Gastrocnemius medialis (tissue), 4 donors: ENCODE results near the gene DDX24. TPM values are rescaled to one million over a fixed set of nuclear protein-coding genes. Genes with fewer than 3 reads are reported as not detected.

Source experiments
- ATAC-seq, 2 donors: fragments of 150-250 bp; one replicate each; pipeline ENCODE4 v1.9.1; 2016
- DNase-seq, 2 donors: peaks; one replicate each; pipeline ENCODE4 v3.0.0-alpha.2; 2019
- H3K27ac ChIP-seq, 4 donors: fragments of 200-600 bp; sonication (generic); 1 replicate in 1 of 4; 2 replicates in 3 of 4; pipeline ENCODE4 v1.5.1; 2016 to 2018; ENCODE audit warnings: mild to moderate bottlenecking in 2 of 4, moderate library complexity in 1 of 4
- H3K27me3 ChIP-seq, 3 donors: fragments of 200-600 bp; sonication (generic) in 2 of 3; 1 replicate in 1 of 3; 2 replicates in 2 of 3; pipeline versions ENCODE4 v1.5.1 to v1.6.0; 2016 to 2019; ENCODE audit warnings: mild to moderate bottlenecking in 1 of 3, moderate library complexity in 1 of 3
- H3K36me3 ChIP-seq, 2 donors: fragments of 200-600 bp; sonication (generic) in 1 of 2; one replicate each; pipeline ENCODE4 v1.5.1; 2017 to 2018
- H3K4me1 ChIP-seq, 2 donors: fragments of 200-600 bp; sonication (generic) in 1 of 2; one replicate each; pipeline ENCODE4 v1.5.1; 2016 to 2017; ENCODE audit warnings: mild to moderate bottlenecking in 2 of 2
- H3K4me3 ChIP-seq, 4 donors: fragments of 200-600 bp; sonication (generic) in 3 of 4; 1 replicate in 1 of 4; 2 replicates in 3 of 4; pipeline ENCODE4 v1.5.1; 2016 to 2019; ENCODE audit warnings: mild to moderate bottlenecking in 2 of 4
- H3K9me3 ChIP-seq, 3 donors: fragments of 200-600 bp; sonication (generic) in 2 of 3; 1 replicate in 1 of 3; 2 replicates in 2 of 3; pipeline ENCODE4 v1.5.1; 2016 to 2019
- CTCF ChIP-seq, 5 experiments: fragments of 450-650 bp in 3 of 5; fragments of 200-600 bp in 2 of 5; sonication (generic) in 2 of 5; IDR thresholded peaks in 4 of 5; conservative IDR thresholded peaks in 1 of 5; 1 replicate in 4 of 5; 2 replicates in 1 of 5; pipeline ENCODE4 v1.5.1; 2016 to 2019; ENCODE audit warnings: antibody characterized with exemption in 5 of 5, mild to moderate bottlenecking in 3 of 5, moderate library complexity in 3 of 5
- POLR2A ChIP-seq, 2 donors: fragments of 450-650 bp; IDR thresholded peaks; one replicate each; pipeline ENCODE4 v1.6.1; 2017; ENCODE audit warnings: antibody characterized with exemption in 2 of 2, mild to moderate bottlenecking in 2 of 2, moderate library complexity in 2 of 2
- in situ Hi-C, 4 donors: fragments of 200-750 bp; cut with MboI; loops; one replicate each; pipeline versions ENCODE4 v1.15.0 to v1.8.0; 2017; ENCODE audit warnings: low sequenced_read_pairs in 4 of 4
- intact Hi-C: fragments of 100-400 bp; cut with DNase I; formaldehyde crosslinking; loops from one replicate; pipeline ENCODE4 v1.15.1; 2023; ENCODE audit warnings: low total_unique reads
- total RNA-seq, 4 donors: library from RNA; depleted of rRNA; stranded (reverse); fragments of >200 nt; gene quantifications; one replicate each; pipeline versions ENCODE4 v1.1.0 to v1.2.3, GENCODE V29; 2016

The DDX24 gene
- total RNA-seq, 4 donors from 2014 or later = 106 to 200 (median 128) TPM

- Histone ChIP-seq H3K27me3 (no peaks in the 10 kb centered on the region), H3K9me3 (no peaks in the 10 kb centered on the region), H3K27ac (no peak overlapping the region), H3K4me1 (peaks cover 0 to 4% of the 10 kb centered on the region in 2 donors), H3K4me3 (no peak overlapping the region), H3K36me3 (no peaks in the 10 kb centered on the region)
- intact Hi-C loops = no loop called here
- DNase-seq = no peak
- TF ChIP-seq POLR2A (IDR thresholded peaks at IDR 0.05) (no peak), CTCF (IDR thresholded peaks at IDR 0.05 in 4 of 5, conservative IDR thresholded peaks at IDR 0.05 in 1 of 5) (no peak)
- ATAC-seq = no peak
- in situ Hi-C loops = no loop called here
Observed at GRCh38 chr14:94015223-94015622, 65.8 kb downstream of the DDX24 start.

- H3K27ac ChIP-seq = no peak overlapping the region
- no peaks in the 10 kb centered on the region for H3K9me3 ChIP-seq
- no peak overlapping the region for H3K4me3 ChIP-seq
- H3K36me3 ChIP-seq = no peaks in the 10 kb centered on the region
- H3K27me3 ChIP-seq = no peaks in the 10 kb centered on the region
- no peak for DNase-seq
- peaks cover 0 to 10% of the 10 kb centered on the region in 2 donors for H3K4me1 ChIP-seq
- no peak for TF ChIP-seq POLR2A (IDR thresholded peaks at IDR 0.05)
- no peak for TF ChIP-seq CTCF (IDR thresholded peaks at IDR 0.05 in 4 of 5, conservative IDR thresholded peaks at IDR 0.05 in 1 of 5)
- in situ Hi-C loops (no loop called here), intact Hi-C loops (no loop called here)
- no peak for ATAC-seq
Observed at GRCh38 chr14:94014382-94014781, 66.6 kb downstream of the DDX24 start.

- DNase-seq = no peak
- intact Hi-C loops (no loop called here), in situ Hi-C loops (no loop called here)
- Histone ChIP-seq H3K27ac (no peak overlapping the region), H3K9me3 (no peaks in the 10 kb centered on the region), H3K27me3 (no peaks in the 10 kb centered on the region), H3K4me1 (peaks cover 0 to 6% of the 10 kb centered on the region in 2 donors), H3K4me3 (no peak overlapping the region), H3K36me3 (no peaks in the 10 kb centered on the region)
- TF ChIP-seq POLR2A (IDR thresholded peaks at IDR 0.05) (no peak), CTCF (IDR thresholded peaks at IDR 0.05 in 4 of 5, conservative IDR thresholded peaks at IDR 0.05 in 1 of 5) (no peak)
- no peak for ATAC-seq
Observed at GRCh38 chr14:94011795-94012194, 69.2 kb downstream of the DDX24 start.

GRCh38 chr14:94010625-94011024 lies 70.4 kb downstream of the DDX24 start:
- TF ChIP-seq POLR2A (IDR thresholded peaks at IDR 0.05) (no peak), CTCF (IDR thresholded peaks at IDR 0.05 in 4 of 5, conservative IDR thresholded peaks at IDR 0.05 in 1 of 5) (no peak)
- Histone ChIP-seq H3K4me1 (peaks cover 0 to 6% of the 10 kb centered on the region in 2 donors), H3K4me3 (no peak overlapping the region), H3K27me3 (no peaks in the 10 kb centered on the region), H3K27ac (no peak overlapping the region), H3K36me3 (no peaks in the 10 kb centered on the region), H3K9me3 (no peaks in the 10 kb centered on the region)
- DNase-seq = no peak
- intact Hi-C loops (no loop called here), in situ Hi-C loops (no loop called here)
- no peak for ATAC-seq

- TF ChIP-seq CTCF (IDR thresholded peaks at IDR 0.05 in 4 of 5, conservative IDR thresholded peaks at IDR 0.05 in 1 of 5) (no peak), POLR2A (IDR thresholded peaks at IDR 0.05) (no peak)
- ATAC-seq = no peak
- intact Hi-C loops = loop anchor here (10.0 kb wide), 1 partner anchor 355 kb away; no protein-coding TSS in a partner anchor
- H3K27ac ChIP-seq = no peak overlapping the region
- no peaks in the 10 kb centered on the region for H3K36me3 ChIP-seq
- H3K4me1 ChIP-seq = peaks cover 0 to 6% of the 10 kb centered on the region in 2 donors
- in situ Hi-C loops = loop anchor here in 1 of 4 donors (10.0 kb wide), 1 partner anchor 355 kb away; no protein-coding TSS in a partner anchor
- no peaks in the 10 kb centered on the region for H3K27me3 ChIP-seq
- DNase-seq = no peak
- no peaks in the 10 kb centered on the region for H3K9me3 ChIP-seq
- no peak overlapping the region for H3K4me3 ChIP-seq
Observed at GRCh38 chr14:94009767-94010166, 71.2 kb downstream of the DDX24 start.
